ENCODE data around the gene MYO1F.

Gene MYO1F

GRCh38 chr19:8478598-8478997 lies 98.6 kb downstream of the MYO1F start:
- no peak for TF ChIP-seq CEBPB (IDR thresholded peaks at IDR 0.05)
- TF ChIP-seq YY1 (IDR thresholded peaks at IDR 0.05; ENCODE audit: low read depth): no peak
- TF ChIP-seq, protein P1, sequence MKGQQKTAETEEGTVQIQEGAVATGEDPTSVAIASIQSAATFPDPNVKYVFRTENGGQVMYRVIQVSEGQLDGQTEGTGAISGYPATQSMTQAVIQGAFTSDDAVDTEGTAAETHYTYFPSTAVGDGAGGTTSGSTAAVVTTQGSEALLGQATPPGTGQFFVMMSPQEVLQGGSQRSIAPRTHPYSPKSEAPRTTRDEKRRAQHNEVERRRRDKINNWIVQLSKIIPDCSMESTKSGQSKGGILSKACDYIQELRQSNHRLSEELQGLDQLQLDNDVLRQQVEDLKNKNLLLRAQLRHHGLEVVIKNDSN (IDR thresholded peaks at IDR 0.05): no peak
- TF ChIP-seq TAF1 (IDR thresholded peaks at IDR 0.05; ENCODE audit: low read depth): no peak
- TF ChIP-seq, protein P2, sequence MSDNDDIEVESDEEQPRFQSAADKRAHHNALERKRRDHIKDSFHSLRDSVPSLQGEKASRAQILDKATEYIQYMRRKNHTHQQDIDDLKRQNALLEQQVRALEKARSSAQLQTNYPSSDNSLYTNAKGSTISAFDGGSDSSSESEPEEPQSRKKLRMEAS (IDR thresholded peaks at IDR 0.05): no peak
- no peak for TF ChIP-seq NFIC (IDR thresholded peaks at IDR 0.05)
- no peak for TF ChIP-seq EGR1 (IDR thresholded peaks at IDR 0.05)
- TF ChIP-seq EP300 (IDR thresholded peaks at IDR 0.05; ENCODE audit: borderline replicate concordance): no peak
- TF ChIP-seq RAD21 (IDR thresholded peaks at IDR 0.05; ENCODE audit: low read depth): no peak
- TF ChIP-seq ZBTB7A (IDR thresholded peaks at IDR 0.05; ENCODE audit: low read depth): no peak
- TF ChIP-seq TCF12 (IDR thresholded peaks at IDR 0.05; ENCODE audit: low read depth): no peak

DNA sequence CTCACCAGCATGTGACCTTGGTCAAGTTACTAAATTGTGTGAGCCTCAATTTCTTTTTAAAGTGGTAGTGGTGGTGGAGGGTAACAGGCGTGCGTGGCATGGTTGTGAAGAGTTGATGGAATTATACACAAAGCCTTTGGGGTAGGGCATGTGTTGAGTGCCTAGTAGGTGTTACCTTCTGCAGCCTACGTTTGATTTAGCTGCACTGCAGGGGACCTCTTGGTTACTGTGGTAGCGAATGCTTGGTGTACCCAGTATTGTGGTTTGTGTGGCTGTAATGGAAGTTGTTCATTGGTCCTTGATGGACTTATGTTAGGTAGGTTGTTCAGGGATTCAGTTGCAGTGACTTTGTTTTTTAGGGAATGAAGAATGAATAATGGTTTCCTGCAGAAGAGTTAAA lies 99.4 kb downstream of the MYO1F start:
- TF ChIP-seq NFIC (IDR thresholded peaks at IDR 0.05) (no peak), TCF12 (IDR thresholded peaks at IDR 0.05; ENCODE audit: low read depth) (no peak), EGR1 (IDR thresholded peaks at IDR 0.05) (no peak), EP300 (IDR thresholded peaks at IDR 0.05; ENCODE audit: borderline replicate concordance) (no peak), REST (IDR thresholded peaks at IDR 0.05; ENCODE audit: low read depth) (no peak), TAF1 (IDR thresholded peaks at IDR 0.05; ENCODE audit: low read depth) (no peak), ZBTB7A (IDR thresholded peaks at IDR 0.05; ENCODE audit: low read depth) (no peak), CEBPB (IDR thresholded peaks at IDR 0.05) (no peak), CREB1 (IDR thresholded peaks at IDR 0.05; ENCODE audit: low read depth) (no peak), YY1 (IDR thresholded peaks at IDR 0.05; ENCODE audit: low read depth) (no peak), RAD21 (IDR thresholded peaks at IDR 0.05; ENCODE audit: low read depth) (no peak)
- TF ChIP-seq, protein P2 (IDR thresholded peaks at IDR 0.05): no peak
- TF ChIP-seq, protein P1 (IDR thresholded peaks at IDR 0.05): no peak

DNA sequence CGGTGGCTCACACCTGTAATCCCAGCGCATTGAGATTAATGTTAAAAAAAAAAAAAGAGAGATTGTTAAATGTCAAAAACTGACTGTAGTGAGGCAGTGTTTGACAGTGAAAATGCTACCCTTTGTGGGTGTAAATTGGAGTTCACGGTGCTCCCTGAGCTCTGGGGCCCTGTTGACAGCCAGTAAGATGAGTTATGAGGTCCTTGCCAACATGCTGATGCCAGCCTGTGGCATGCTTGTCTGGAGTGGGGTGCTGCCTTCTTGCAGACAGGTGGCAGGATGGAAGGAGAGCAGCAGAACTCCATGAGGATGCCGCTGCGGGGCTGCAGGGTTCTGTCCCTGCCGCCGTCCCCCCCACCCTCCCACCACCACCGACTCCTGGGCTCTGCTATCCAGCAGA lies 100.7 kb downstream of the MYO1F start:
- TF ChIP-seq YY1 (IDR thresholded peaks at IDR 0.05; ENCODE audit: low read depth) (no peak), TEAD4 (IDR thresholded peaks at IDR 0.05) (no peak), FOXM1 (IDR thresholded peaks at IDR 0.05; ENCODE audit: borderline replicate concordance, low read depth) (no peak), CEBPB (IDR thresholded peaks at IDR 0.05) (no peak), EGR1 (IDR thresholded peaks at IDR 0.05) (no peak), EP300 (IDR thresholded peaks at IDR 0.05; ENCODE audit: borderline replicate concordance) (no peak)
- TF ChIP-seq, protein P1 (IDR thresholded peaks at IDR 0.05): no peak
- TF ChIP-seq, protein P2 (IDR thresholded peaks at IDR 0.05): no peak

DNA sequence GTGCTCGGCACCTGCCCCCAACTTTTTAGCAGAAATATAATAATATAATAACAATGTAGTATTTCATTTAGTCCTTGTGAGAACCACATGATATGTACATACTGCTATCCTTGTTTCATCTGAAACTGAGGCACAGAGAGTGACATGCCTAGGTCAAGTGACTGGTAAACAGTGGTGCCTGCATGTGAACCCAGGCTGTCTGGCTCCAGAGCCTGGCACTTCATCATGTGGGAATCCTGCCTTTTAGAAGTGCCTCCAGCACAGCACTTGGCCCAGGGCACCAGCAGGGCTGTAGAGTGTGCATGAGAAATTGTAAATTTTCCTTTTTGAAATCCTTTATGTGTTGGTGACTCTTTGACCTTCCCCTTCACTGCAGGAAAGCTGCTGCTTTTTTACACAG lies 102.2 kb downstream of the MYO1F start:
- TF ChIP-seq RAD21 (IDR thresholded peaks at IDR 0.05; ENCODE audit: low read depth) (no peak), TAF1 (IDR thresholded peaks at IDR 0.05; ENCODE audit: low read depth) (no peak), REST (IDR thresholded peaks at IDR 0.05; ENCODE audit: low read depth) (no peak), ZBTB7A (IDR thresholded peaks at IDR 0.05; ENCODE audit: low read depth) (no peak), TCF12 (IDR thresholded peaks at IDR 0.05; ENCODE audit: low read depth) (no peak), CREB1 (IDR thresholded peaks at IDR 0.05; ENCODE audit: low read depth) (no peak), TEAD4 (IDR thresholded peaks at IDR 0.05) (no peak), EP300 (IDR thresholded peaks at IDR 0.05; ENCODE audit: borderline replicate concordance) (no peak), EGR1 (IDR thresholded peaks at IDR 0.05) (no peak)
- TF ChIP-seq, protein P2 (IDR thresholded peaks at IDR 0.05): no peak

- TF ChIP-seq, protein P2 (IDR thresholded peaks at IDR 0.05): no peak
- TF ChIP-seq EP300 (IDR thresholded peaks at IDR 0.05; ENCODE audit: borderline replicate concordance) (no peak), EGR1 (IDR thresholded peaks at IDR 0.05) (no peak), NFIC (IDR thresholded peaks at IDR 0.05) (no peak), RAD21 (IDR thresholded peaks at IDR 0.05; ENCODE audit: low read depth) (no peak), FOXM1 (IDR thresholded peaks at IDR 0.05; ENCODE audit: borderline replicate concordance, low read depth) (no peak), CEBPB (IDR thresholded peaks at IDR 0.05) (no peak), ZBTB7A (IDR thresholded peaks at IDR 0.05; ENCODE audit: low read depth) (no peak), REST (IDR thresholded peaks at IDR 0.05; ENCODE audit: low read depth) (no peak), TCF12 (IDR thresholded peaks at IDR 0.05; ENCODE audit: low read depth) (no peak), TEAD4 (IDR thresholded peaks at IDR 0.05) (no peak), YY1 (IDR thresholded peaks at IDR 0.05; ENCODE audit: low read depth) (no peak), TAF1 (IDR thresholded peaks at IDR 0.05; ENCODE audit: low read depth) (no peak)
- TF ChIP-seq, protein P1 (IDR thresholded peaks at IDR 0.05): no peak
Measured at GRCh38 chr19:8473648-8474476, 103.4 kb downstream of the MYO1F start.

Data from Ishikawa (cell line).